GM12878 (cell line): ENCODE measurements around the gene OLA1. TPM values are rescaled to one million over a fixed set of nuclear protein-coding genes. Genes with fewer than 3 reads are reported as not detected.

Source experiments
- ATF3 ChIP-seq: IDR thresholded peaks from 2 replicates; pipeline ENCODE4 v1.6.1; 2011; ENCODE audit warnings: low read depth, mild to moderate bottlenecking, low read length, moderate library complexity, borderline replicate concordance; ENCODE audit errors: extremely low read depth
- BCLAF1 ChIP-seq: fragments of 450-650 bp; IDR thresholded peaks from 2 replicates; pipeline ENCODE4 v1.6.1; 2017; ENCODE audit warnings: antibody characterized with exemption, mild to moderate bottlenecking, moderate library complexity
- CBX5 ChIP-seq: sonication (generic); IDR thresholded peaks from 2 replicates; pipeline ENCODE4 v1.6.1; 2016; ENCODE audit warnings: low read depth, moderate library complexity, mild to moderate bottlenecking, inconsistent platforms
- EGR1 ChIP-seq, 2 experiments: IDR thresholded peaks; 1 replicate in 1 of 2; 2 replicates in 1 of 2; pipeline ENCODE4 v1.6.1; 2011 to 2012; ENCODE audit warnings: low read depth in 2 of 2, low read length in 2 of 2, borderline replicate concordance in 1 of 2, mild to moderate bottlenecking in 1 of 2, moderate library complexity in 1 of 2
- KLF5 ChIP-seq: fragments of 450-650 bp; IDR thresholded peaks from 2 replicates; pipeline ENCODE4 v1.6.1; 2014; ENCODE audit warnings: mild to moderate bottlenecking; ENCODE audit not compliant: partially characterized antibody
- MTA3 ChIP-seq: IDR thresholded peaks from 2 replicates; pipeline ENCODE4 v1.6.1; 2012; ENCODE audit warnings: low read length, inconsistent platforms, borderline replicate concordance
- NFIC ChIP-seq: IDR thresholded peaks from 2 replicates; pipeline ENCODE4 v1.6.1; 2012; ENCODE audit warnings: low read depth, mild to moderate bottlenecking, inconsistent platforms, low read length, moderate library complexity
- NKRF ChIP-seq: fragments of 450-650 bp; conservative IDR thresholded peaks from 2 replicates; pipeline ENCODE4 v1.6.1; 2017; ENCODE audit warnings: mild to moderate bottlenecking, moderate library complexity
- NR2C1 ChIP-seq: fragments of 450-650 bp; IDR thresholded peaks from 2 replicates; pipeline ENCODE4 v1.6.1; 2017; ENCODE audit warnings: antibody characterized with exemption, mild to moderate bottlenecking, moderate library complexity
- NR2C2 ChIP-seq: IDR thresholded peaks from 2 replicates; pipeline ENCODE4 v1.6.1; 2011; ENCODE audit warnings: borderline replicate concordance, low read depth; ENCODE audit not compliant: control insufficient read depth, insufficient read length
- PBX3 ChIP-seq: IDR thresholded peaks from 2 replicates; pipeline ENCODE4 v1.6.1; 2011; ENCODE audit warnings: mild to moderate bottlenecking, low read depth, low read length, moderate library complexity; ENCODE audit not compliant: insufficient replicate concordance
- POU2F2 ChIP-seq: IDR thresholded peaks from 3 replicates; pipeline ENCODE4 v1.6.1; 2011; ENCODE audit warnings: low read depth, mild to moderate bottlenecking, low read length, borderline replicate concordance
- RAD51 ChIP-seq: fragments of 450-650 bp; IDR thresholded peaks from 2 replicates; pipeline ENCODE4 v1.6.1; 2016; ENCODE audit warnings: moderate library complexity, mild to moderate bottlenecking, inconsistent platforms
- RCOR1 ChIP-seq: conservative IDR thresholded peaks from 2 replicates; pipeline ENCODE4 v1.6.1; 2012; ENCODE audit warnings: low read depth, low read length, improper control_type of control experiment
- SMAD5 ChIP-seq: IDR thresholded peaks from 2 replicates; pipeline ENCODE4 v1.6.1; 2016; ENCODE audit warnings: antibody characterized with exemption, low read depth
- STAT1 ChIP-seq: fragments of 450-650 bp; conservative IDR thresholded peaks from 2 replicates; pipeline ENCODE4 v1.6.1; 2014; ENCODE audit warnings: antibody characterized with exemption, mild to moderate bottlenecking
- SUPT20H ChIP-seq: IDR thresholded peaks from 2 replicates; pipeline ENCODE4 v1.6.1; 2011; ENCODE audit warnings: low read depth, mild to moderate bottlenecking, low read length, moderate library complexity, borderline replicate concordance; ENCODE audit not compliant: control insufficient read depth
- TARDBP ChIP-seq: IDR thresholded peaks from 2 replicates; pipeline ENCODE4 v1.6.1; 2016; ENCODE audit warnings: borderline replicate concordance
- USF1 ChIP-seq: IDR thresholded peaks from 2 replicates; pipeline ENCODE4 v1.6.1; 2011; ENCODE audit warnings: borderline replicate concordance, low read depth, mild to moderate bottlenecking, moderate library complexity, mixed read lengths, low read length; ENCODE audit not compliant: insufficient read depth; ENCODE audit errors: extremely low read length
- ZBED1 ChIP-seq: IDR thresholded peaks from 2 replicates; pipeline ENCODE4 v1.6.1; 2016; ENCODE audit warnings: borderline replicate concordance
- ZNF207 ChIP-seq: fragments of 450-650 bp; IDR thresholded peaks from 2 replicates; pipeline ENCODE4 v1.6.1; 2014; ENCODE audit warnings: antibody characterized with exemption, mild to moderate bottlenecking, borderline replicate concordance
- ZSCAN29 ChIP-seq: fragments of 450-650 bp; IDR thresholded peaks from 2 replicates; pipeline ENCODE4 v1.6.1; 2017; ENCODE audit warnings: mild to moderate bottlenecking, moderate library complexity
- polyA plus RNA-seq, 11 experiments: library from polyadenylated mRNA; depleted of rRNA in 4 of 11; unstranded in 6 of 11; stranded (reverse) in 5 of 11; fragments of >200 nt; fragmentation: Nextera tagmentation in 4 of 11; fragmentation: Illumina TruSeq in 1 of 11; extraction: Ambion mirVana in 4 of 11; extraction: Trizol in 1 of 11; gene quantifications; 1 replicate in 1 of 11; 2 replicates in 10 of 11; pipeline versions ENCODE4 v1.2.1 to v1.2.3, GENCODE V29; 2011 to 2016; ENCODE audit warnings: inconsistent platforms in 2 of 11, missing spikeins in 2 of 11, low read depth in 1 of 11
- total RNA-seq, 4 experiments: library from RNA; depleted of rRNA in 3 of 4; stranded (reverse); fragments of >200 nt in 3 of 4; fragmentation: Illumina TruSeq in 1 of 4; extraction: Trizol in 1 of 4; gene quantifications; 2 replicates each; pipeline versions ENCODE4 v1.2.1 to v1.2.3, GENCODE V29; 2013 to 2021

The OLA1 gene
- total and polyA plus RNA-seq, 10 of the 15 experiments (the other 5 are each of a cell fraction or from before 2014, with no cell fraction given), result 107 to 238 (median 142) TPM

- no peak for TF ChIP-seq BCLAF1
- TF ChIP-seq PBX3, result no peak
- no peak; the same call in 1 of the 2 replicates for TF ChIP-seq RAD51
- no peak for TF ChIP-seq SUPT20H
- peak; percentile 80 for TF ChIP-seq NKRF
- TF ChIP-seq RCOR1, result peak; percentile 79; the same call in 1 of the 2 replicates
- TF ChIP-seq TARDBP, result no peak
- peak; percentile 43; the same call in 1 of the 2 replicates for TF ChIP-seq SMAD5
- no peak for TF ChIP-seq ZBED1
- no peak for TF ChIP-seq NR2C2
- TF ChIP-seq ZNF207, result 0 out of 2 replicates have a peak, but pooled peaks have one; percentile 25
- TF ChIP-seq NFIC, result no peak
- no peak for TF ChIP-seq MTA3
- no peak for TF ChIP-seq ATF3
- peak in 1 of 2 experiments; percentile 40; a peak in 1 of 3 replicates for TF ChIP-seq EGR1 (IDR thresholded peaks at IDR 0.05; ENCODE audit: borderline replicate concordance in 1 of 2, low read depth in 2 of 2, low read length in 2 of 2)
- TF ChIP-seq POU2F2, result no peak
- TF ChIP-seq ZSCAN29, result peak; percentile 59; the same call in 1 of the 2 replicates
- TF ChIP-seq KLF5, result peak; percentile 60
- TF ChIP-seq USF1, result peak; percentile 50
- TF ChIP-seq NR2C1, result 0 out of 2 replicates have a peak, but pooled peaks have one; percentile 27
- no peak for TF ChIP-seq CBX5
- TF ChIP-seq STAT1, result no peak
Measured at GRCh38 chr2:174248187-174248997, at the start of gene OLA1 (continued).
